Measurements from ENCODE around the gene ING5. TPM values are rescaled to one million over a fixed set of nuclear protein-coding genes. Genes with fewer than 3 reads are reported as not detected.
A peak's percentile ranks its signal among the peaks of the same experiment; 100 is the strongest.

ING5 gene
- total RNA-seq, 2 donors from 2014 or later: 27.3 to 64.8 TPM

DNA sequence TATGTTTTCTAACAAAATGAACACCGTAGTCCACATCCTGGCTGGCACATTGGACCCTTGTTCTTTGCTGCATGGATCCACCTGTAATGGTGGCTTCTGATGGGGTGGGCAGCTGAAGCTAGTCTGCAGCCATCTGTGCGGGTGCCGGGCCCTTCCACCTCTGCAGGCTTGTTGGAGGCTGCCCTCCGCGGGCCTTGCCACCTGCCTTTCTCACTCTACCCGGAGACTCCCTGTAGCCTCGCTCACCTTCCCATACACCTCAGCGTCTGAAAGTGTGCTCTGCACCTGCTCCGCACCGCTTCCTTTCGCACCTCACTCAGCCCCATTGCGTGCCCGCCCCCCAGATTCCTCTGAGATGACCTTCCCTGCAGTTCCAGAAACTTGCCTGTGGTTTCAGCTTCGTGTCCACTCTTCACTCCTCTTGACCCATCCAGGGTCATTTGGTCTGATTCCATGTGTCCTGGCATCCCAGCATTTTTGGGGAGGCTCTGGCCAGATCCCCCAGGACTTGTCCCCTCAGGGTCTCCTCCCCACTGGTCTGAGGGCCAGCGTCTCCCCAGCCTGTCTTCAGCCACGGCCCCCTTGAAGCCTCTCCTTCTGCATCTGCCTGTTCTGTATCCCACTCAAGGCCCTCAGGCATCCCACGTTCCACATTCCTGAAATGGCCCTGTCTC is 46.2 kb upstream of the ING5 start:
- H3K4me3 ChIP-seq: no peak overlapping the region
- H3K36me3 ChIP-seq: peaks cover 57% of the 10 kb centered on the region
- DNase-seq (ENCODE audit: low spot score) (no peak), ATAC-seq (ENCODE audit: insufficient number of reproducible peaks, low FRiP score, low read depth) (no peak)
- H3K27me3 ChIP-seq (replicated peaks; ENCODE audit: insufficient read depth): no peaks in the 10 kb centered on the region
- TF ChIP-seq, protein P1, sequence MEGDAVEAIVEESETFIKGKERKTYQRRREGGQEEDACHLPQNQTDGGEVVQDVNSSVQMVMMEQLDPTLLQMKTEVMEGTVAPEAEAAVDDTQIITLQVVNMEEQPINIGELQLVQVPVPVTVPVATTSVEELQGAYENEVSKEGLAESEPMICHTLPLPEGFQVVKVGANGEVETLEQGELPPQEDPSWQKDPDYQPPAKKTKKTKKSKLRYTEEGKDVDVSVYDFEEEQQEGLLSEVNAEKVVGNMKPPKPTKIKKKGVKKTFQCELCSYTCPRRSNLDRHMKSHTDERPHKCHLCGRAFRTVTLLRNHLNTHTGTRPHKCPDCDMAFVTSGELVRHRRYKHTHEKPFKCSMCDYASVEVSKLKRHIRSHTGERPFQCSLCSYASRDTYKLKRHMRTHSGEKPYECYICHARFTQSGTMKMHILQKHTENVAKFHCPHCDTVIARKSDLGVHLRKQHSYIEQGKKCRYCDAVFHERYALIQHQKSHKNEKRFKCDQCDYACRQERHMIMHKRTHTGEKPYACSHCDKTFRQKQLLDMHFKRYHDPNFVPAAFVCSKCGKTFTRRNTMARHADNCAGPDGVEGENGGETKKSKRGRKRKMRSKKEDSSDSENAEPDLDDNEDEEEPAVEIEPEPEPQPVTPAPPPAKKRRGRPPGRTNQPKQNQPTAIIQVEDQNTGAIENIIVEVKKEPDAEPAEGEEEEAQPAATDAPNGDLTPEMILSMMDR (IDR thresholded peaks at IDR 0.05): no peak
- H3K27ac ChIP-seq: no peak overlapping the region
- no peaks in the 10 kb centered on the region for H3K4me1 ChIP-seq (ENCODE audit: control insufficient read depth in 1 of 2, low read depth in 2 of 2)
- H3K9me3 ChIP-seq: no peaks in the 10 kb centered on the region

DNA sequence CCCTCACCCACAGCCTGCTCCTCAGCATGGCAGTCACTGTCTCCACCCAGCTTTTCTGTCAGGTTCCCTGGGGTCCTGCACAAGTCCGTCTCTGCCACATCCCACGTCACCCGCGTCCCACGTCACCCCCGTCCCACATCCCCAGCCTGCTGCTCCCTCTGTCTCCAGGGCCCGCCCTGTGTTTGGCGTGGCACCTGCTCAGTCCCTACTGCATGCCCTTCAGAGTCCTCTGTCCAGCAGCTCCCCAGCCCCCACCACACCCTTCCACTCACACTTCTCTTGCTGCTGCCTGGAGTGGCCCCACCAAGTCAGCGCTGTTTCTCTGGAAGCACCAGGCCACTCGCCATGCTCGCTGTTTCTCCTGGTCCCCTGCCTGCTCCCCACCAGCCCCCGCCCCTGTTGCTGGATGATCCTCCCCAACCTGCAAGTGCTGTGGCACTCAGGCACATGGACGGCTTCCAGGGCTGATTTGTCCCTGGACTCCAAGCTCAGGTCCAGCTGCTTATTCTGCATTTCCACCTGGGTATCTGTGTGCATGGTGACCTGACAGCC is 45.6 kb upstream of the ING5 start:
- H3K27ac ChIP-seq: no peak overlapping the region
- no peak overlapping the region for H3K4me3 ChIP-seq
- DNase-seq (ENCODE audit: low spot score): no peak
- H3K4me1 ChIP-seq (ENCODE audit: control insufficient read depth in 1 of 2, low read depth in 2 of 2): no peaks in the 10 kb centered on the region
- ATAC-seq (ENCODE audit: insufficient number of reproducible peaks, low FRiP score, low read depth): no peak
- TF ChIP-seq, protein P1 (IDR thresholded peaks at IDR 0.05): no peak
- H3K36me3 ChIP-seq: peaks cover 61% of the 10 kb centered on the region
- no peaks in the 10 kb centered on the region for H3K27me3 ChIP-seq (replicated peaks; ENCODE audit: insufficient read depth)
- no peaks in the 10 kb centered on the region for H3K9me3 ChIP-seq

DNA sequence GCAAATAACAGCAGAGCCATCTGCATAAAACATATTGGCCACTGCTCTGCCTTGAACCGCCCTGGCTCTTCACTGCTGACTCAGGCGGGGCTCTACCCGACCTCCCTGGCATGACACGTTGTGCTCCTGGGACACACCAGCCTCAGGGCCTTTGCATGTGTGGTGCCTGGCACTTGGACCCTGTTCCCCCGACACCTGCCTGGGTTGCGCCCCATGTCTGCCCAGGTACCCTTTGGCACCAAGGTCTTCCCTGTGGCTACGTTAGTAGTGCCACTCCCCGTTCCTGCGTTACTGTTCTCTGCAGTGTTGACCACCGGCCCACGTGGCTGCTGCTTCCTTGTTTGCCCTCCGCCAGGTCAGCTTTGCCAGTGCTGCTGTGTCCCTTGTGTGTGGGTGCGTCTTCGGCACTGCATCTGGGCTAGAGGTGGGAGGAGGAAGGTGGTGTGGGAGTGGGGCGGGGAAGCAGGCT is 44.0 kb upstream of the ING5 start:
- H3K4me3 ChIP-seq: no peak overlapping the region
- H3K9me3 ChIP-seq: no peaks in the 10 kb centered on the region
- H3K4me1 ChIP-seq (ENCODE audit: control insufficient read depth in 1 of 2, low read depth in 2 of 2): no peaks in the 10 kb centered on the region
- H3K27me3 ChIP-seq (replicated peaks; ENCODE audit: insufficient read depth): no peaks in the 10 kb centered on the region
- TF ChIP-seq, protein P1 (IDR thresholded peaks at IDR 0.05): no peak
- ATAC-seq (ENCODE audit: insufficient number of reproducible peaks, low FRiP score, low read depth): no peak
- no peak overlapping the region for H3K27ac ChIP-seq
- no peak for DNase-seq (ENCODE audit: low spot score)
- peaks cover 60% of the 10 kb centered on the region for H3K36me3 ChIP-seq

DNA sequence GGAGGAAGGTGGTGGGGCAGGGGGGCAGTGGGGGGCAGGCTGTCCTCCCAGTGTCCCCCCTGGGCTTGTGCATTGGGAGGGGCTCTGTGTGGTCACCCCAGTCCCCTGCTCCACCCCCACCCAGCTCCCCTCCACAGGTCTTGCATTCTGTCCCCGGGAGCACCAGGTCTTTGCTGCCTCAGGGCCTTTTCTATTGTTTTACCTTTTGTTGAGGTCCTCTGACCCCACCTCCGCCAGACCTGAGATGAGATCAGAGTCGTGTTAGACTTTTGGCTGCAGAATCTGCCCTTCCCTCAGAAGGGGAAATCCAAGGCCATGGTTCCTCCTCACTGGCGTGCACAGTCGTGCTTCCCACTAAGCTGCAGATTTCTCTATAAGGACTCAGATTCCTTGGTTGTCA is 43.5 kb upstream of the ING5 start:
- H3K36me3 ChIP-seq: peaks cover 60% of the 10 kb centered on the region
- no peak overlapping the region for H3K27ac ChIP-seq
- no peaks in the 10 kb centered on the region for H3K4me1 ChIP-seq (ENCODE audit: control insufficient read depth in 1 of 2, low read depth in 2 of 2)
- TF ChIP-seq, protein P1 (IDR thresholded peaks at IDR 0.05): no peak
- ATAC-seq (ENCODE audit: insufficient number of reproducible peaks, low FRiP score, low read depth) (no peak), DNase-seq (ENCODE audit: low spot score) (no peak)
- H3K9me3 ChIP-seq: no peaks in the 10 kb centered on the region
- H3K27me3 ChIP-seq (replicated peaks; ENCODE audit: insufficient read depth): no peaks in the 10 kb centered on the region
- no peak overlapping the region for H3K4me3 ChIP-seq

DNA sequence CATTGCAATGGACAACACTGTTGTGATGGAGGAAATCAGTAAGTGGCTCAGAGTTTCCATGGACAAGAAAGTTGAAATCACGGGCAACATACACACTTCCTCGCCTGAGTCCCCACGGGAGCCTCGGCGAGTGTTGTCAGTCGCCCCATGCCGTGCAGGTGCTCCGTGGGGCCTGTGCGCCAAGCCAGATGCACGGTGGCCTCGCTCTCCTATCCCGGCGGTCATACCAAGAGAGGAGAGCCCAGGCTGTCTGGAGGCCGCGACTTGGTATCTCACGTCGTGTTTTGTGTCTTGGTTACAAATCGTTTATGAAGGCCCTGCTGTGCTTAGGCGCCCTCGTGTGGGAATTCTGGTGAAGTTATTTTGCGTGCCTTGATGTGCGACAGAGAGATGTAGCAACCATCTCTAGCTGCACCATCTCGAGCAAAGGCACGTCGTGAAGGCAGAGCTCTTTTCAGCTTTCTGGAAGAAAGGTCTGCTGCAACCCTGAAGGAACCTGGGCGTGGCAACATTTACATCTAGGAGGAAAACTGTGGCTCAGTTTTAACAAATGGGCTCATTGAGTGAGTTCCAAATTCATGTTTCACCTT is 42.6 kb upstream of the ING5 start:
- Histone ChIP-seq H3K27me3 (replicated peaks; ENCODE audit: insufficient read depth) (no peaks in the 10 kb centered on the region), H3K36me3 (peaks cover 59% of the 10 kb centered on the region), H3K4me1 (ENCODE audit: control insufficient read depth in 1 of 2, low read depth in 2 of 2) (no peaks in the 10 kb centered on the region), H3K27ac (no peak overlapping the region), H3K4me3 (no peak overlapping the region), H3K9me3 (no peaks in the 10 kb centered on the region)
- TF ChIP-seq, protein P1 (IDR thresholded peaks at IDR 0.05): peak; percentile 41
- DNase-seq (ENCODE audit: low spot score) (no peak), ATAC-seq (ENCODE audit: insufficient number of reproducible peaks, low FRiP score, low read depth) (no peak)

Data from thoracic aorta (tissue), 2 donors.